ENCODE measurements around the gene CNIH2.
A peak's percentile ranks its signal among the peaks of the same experiment; 100 is the strongest.
"Not testable (repeated sequence)": the region's sequence is repeated elsewhere in the genome, so short reads cannot be mapped to it uniquely, and the experiment has no call there.

The CNIH2 gene

GRCh38 chr11:66293777-66294625, 16.0 kb downstream of the CNIH2 start:
- H3K4me3 Mint-ChIP-seq: no peak overlapping the region
- H3K4me1 Mint-ChIP-seq (ENCODE audit: low read depth): peaks cover 13% of the 10 kb centered on the region
- peaks cover 37% of the 10 kb centered on the region for H3K27me3 Mint-ChIP-seq (ENCODE audit: low read depth)
- H3K9me3 Mint-ChIP-seq: no peaks in the 10 kb centered on the region
- DNase-seq (ENCODE audit: low spot score): no peak
- peaks cover 2% of the 10 kb centered on the region for H3K36me3 Mint-ChIP-seq (ENCODE audit: low read depth)
- H3K27ac Mint-ChIP-seq: no peak overlapping the region

DNA sequence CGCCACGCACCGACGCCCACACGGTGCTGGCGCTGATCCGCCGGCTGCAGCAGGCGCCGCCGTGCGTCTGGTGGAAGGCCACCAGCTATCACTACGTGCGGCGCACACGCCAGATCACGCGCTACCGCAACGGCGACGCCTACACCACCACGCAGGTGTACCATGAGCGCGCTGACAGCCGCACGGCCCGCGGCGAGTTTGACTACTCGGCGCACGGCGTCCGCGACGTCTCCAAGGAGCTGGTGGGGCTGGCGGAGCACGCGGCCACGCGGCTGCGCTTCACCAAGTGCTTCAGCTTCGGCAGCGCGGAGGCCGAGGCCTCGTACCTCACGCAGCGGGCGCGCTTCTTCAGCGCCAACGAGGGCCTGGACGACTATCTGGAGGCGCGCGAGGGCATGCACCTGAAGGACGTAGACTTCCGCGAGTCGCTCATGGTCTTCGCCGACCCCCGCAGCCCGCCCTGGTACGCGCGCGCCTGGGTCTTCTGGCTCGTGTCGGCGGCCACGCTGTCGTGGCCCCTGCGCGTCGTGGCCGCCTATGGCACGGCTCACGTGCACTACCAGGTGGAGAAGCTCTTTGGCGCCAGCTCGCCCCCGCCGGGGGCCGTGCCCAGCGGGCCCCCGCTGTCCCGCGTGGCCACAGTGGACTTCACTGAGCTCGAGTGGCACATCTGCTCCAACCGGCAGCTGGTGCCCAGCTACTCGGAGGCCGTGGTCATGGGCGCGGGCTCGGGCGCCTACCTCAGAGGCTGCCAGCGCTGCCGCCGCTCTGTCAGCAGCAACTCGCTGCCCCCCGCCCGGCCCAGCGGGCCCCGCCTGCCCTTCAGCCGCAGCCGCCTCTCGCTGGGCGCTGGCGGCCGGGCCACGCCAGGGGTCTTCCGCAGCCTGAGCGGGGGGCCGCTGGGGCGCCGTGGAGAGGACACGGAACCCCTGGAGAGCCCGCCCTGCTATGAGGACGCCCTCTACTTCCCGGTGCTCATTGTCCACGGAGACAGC, 16.9 kb downstream of the CNIH2 start:
- H3K36me3 Mint-ChIP-seq (ENCODE audit: low read depth): peaks cover 1% of the 10 kb centered on the region
- H3K9me3 Mint-ChIP-seq: no peaks in the 10 kb centered on the region
- no peak overlapping the region for H3K4me3 Mint-ChIP-seq
- peaks cover 5% of the 10 kb centered on the region for H3K4me1 Mint-ChIP-seq (ENCODE audit: low read depth)
- H3K27me3 Mint-ChIP-seq (ENCODE audit: low read depth): peaks cover 34% of the 10 kb centered on the region
- no peak overlapping the region for H3K27ac Mint-ChIP-seq
- no peak for DNase-seq (ENCODE audit: low spot score)

DNA sequence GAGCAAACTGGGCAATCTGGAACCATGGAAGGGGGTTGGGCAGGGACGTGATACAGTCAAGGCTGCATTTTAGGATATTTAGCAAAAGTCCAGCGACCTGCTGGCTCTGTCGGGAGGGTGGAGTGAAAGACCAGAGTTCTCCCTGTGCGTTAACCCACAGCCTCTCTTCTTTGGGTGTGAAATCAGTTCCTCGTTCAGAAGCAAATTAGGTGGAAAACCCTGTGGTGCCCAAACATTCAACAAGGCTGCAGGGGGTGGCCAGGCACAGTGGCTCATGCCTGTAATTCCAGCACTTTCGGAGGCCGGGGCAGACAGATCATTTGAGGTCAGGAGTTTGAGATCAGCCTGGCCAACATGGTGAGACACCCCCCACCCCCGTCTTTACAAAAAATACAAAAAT, 19.6 kb downstream of the CNIH2 start:
- no peak for DNase-seq (ENCODE audit: low spot score)
- H3K4me3 Mint-ChIP-seq: no peak overlapping the region
- no peak overlapping the region for H3K27ac Mint-ChIP-seq
- H3K4me1 Mint-ChIP-seq (ENCODE audit: low read depth): peaks cover 2% of the 10 kb centered on the region
- peaks cover 17% of the 10 kb centered on the region for H3K27me3 Mint-ChIP-seq (ENCODE audit: low read depth)
- peaks cover under 1% of the 10 kb centered on the region for H3K36me3 Mint-ChIP-seq (ENCODE audit: low read depth)
- H3K9me3 Mint-ChIP-seq: no peaks in the 10 kb centered on the region

- H3K4me1 Mint-ChIP-seq (ENCODE audit: low read depth): no peaks in the 10 kb centered on the region
- H3K36me3 Mint-ChIP-seq (ENCODE audit: low read depth): no peaks in the 10 kb centered on the region
- H3K9me3 Mint-ChIP-seq: no peaks in the 10 kb centered on the region
- H3K27ac Mint-ChIP-seq: no peak overlapping the region
- DNase-seq (ENCODE audit: low spot score): no peak
- no peak overlapping the region for H3K4me3 Mint-ChIP-seq
- peaks cover 4% of the 10 kb centered on the region for H3K27me3 Mint-ChIP-seq (ENCODE audit: low read depth)
Observed at GRCh38 chr11:66299186-66299585, 21.2 kb downstream of the CNIH2 start.

GRCh38 chr11:66302656-66303055, 24.7 kb downstream of the CNIH2 start:
- Mint-ChIP-seq H3K4me3 (no peak overlapping the region), H3K36me3 (ENCODE audit: low read depth) (no peaks in the 10 kb centered on the region), H3K27ac (no peak overlapping the region), H3K27me3 (ENCODE audit: low read depth) (no peaks in the 10 kb centered on the region), H3K4me1 (ENCODE audit: low read depth) (no peaks in the 10 kb centered on the region), H3K9me3 (no peaks in the 10 kb centered on the region)
- no peak for DNase-seq (ENCODE audit: low spot score)

DNA sequence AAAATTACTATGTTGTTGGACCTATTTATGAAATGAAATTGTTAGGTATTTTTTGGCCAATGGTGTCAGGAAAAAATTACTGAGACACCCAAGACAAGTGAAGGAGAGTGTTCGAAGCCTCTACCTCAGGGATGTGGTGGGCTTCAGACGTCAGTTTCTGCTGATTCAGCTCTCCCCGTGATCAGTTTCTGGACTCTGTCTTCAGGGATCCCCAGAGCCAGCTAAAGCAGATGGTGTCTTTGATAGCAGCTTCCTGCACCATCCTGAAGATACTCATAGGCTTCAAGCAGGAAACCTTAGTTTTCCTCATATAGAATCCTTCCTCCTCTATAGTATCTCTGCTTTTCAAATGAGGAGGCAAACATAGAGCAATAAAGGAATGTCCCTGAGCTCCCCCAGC, 31.5 kb downstream of the CNIH2 start:
- Mint-ChIP-seq H3K9me3 (no peaks in the 10 kb centered on the region), H3K27me3 (ENCODE audit: low read depth) (peaks cover 3% of the 10 kb centered on the region), H3K36me3 (ENCODE audit: low read depth) (no peaks in the 10 kb centered on the region), H3K27ac (no peak overlapping the region), H3K4me1 (ENCODE audit: low read depth) (peaks cover 6% of the 10 kb centered on the region), H3K4me3 (no peak overlapping the region)
- no peak for DNase-seq (ENCODE audit: low spot score)

GRCh38 chr11:66310324-66310723, 32.3 kb downstream of the CNIH2 start:
- Mint-ChIP-seq H3K27me3 (ENCODE audit: low read depth) (peaks cover 3% of the 10 kb centered on the region), H3K4me3 (no peak overlapping the region), H3K4me1 (ENCODE audit: low read depth) (peaks cover 6% of the 10 kb centered on the region), H3K27ac (no peak overlapping the region), H3K9me3 (no peaks in the 10 kb centered on the region), H3K36me3 (ENCODE audit: low read depth) (no peaks in the 10 kb centered on the region)
- DNase-seq (ENCODE audit: low spot score): no peak

- not testable (repeated sequence) for H3K4me1 Mint-ChIP-seq (ENCODE audit: low read depth); H3K36me3 Mint-ChIP-seq (ENCODE audit: low read depth); H3K27me3 Mint-ChIP-seq (ENCODE audit: low read depth); DNase-seq (ENCODE audit: low spot score); H3K9me3 Mint-ChIP-seq; H3K27ac Mint-ChIP-seq; H3K4me3 Mint-ChIP-seq
Observed at GRCh38 chr11:66310803-66311440, 32.9 kb downstream of the CNIH2 start.

- Mint-ChIP-seq H3K27ac (peak overlapping the region; percentile 98), H3K36me3 (ENCODE audit: low read depth) (no peaks in the 10 kb centered on the region), H3K9me3 (no peaks in the 10 kb centered on the region), H3K27me3 (ENCODE audit: low read depth) (peaks cover 4% of the 10 kb centered on the region), H3K4me3 (peak overlapping the region; percentile 86), H3K4me1 (ENCODE audit: low read depth) (peaks cover 6% of the 10 kb centered on the region)
- DNase-seq (ENCODE audit: low spot score): no peak
Observed at GRCh38 chr11:66311470-66311964, 33.5 kb downstream of the CNIH2 start.

GRCh38 chr11:66311965-66312548, 34.1 kb downstream of the CNIH2 start:
- Mint-ChIP-seq H3K36me3 (ENCODE audit: low read depth) (no peaks in the 10 kb centered on the region), H3K9me3 (no peaks in the 10 kb centered on the region), H3K4me3 (peak overlapping the region; percentile 86), H3K4me1 (ENCODE audit: low read depth) (peaks cover 6% of the 10 kb centered on the region), H3K27me3 (ENCODE audit: low read depth) (peaks cover 4% of the 10 kb centered on the region), H3K27ac (peak overlapping the region; percentile 98)
- DNase-seq (ENCODE audit: low spot score): peak; percentile 93

DNA sequence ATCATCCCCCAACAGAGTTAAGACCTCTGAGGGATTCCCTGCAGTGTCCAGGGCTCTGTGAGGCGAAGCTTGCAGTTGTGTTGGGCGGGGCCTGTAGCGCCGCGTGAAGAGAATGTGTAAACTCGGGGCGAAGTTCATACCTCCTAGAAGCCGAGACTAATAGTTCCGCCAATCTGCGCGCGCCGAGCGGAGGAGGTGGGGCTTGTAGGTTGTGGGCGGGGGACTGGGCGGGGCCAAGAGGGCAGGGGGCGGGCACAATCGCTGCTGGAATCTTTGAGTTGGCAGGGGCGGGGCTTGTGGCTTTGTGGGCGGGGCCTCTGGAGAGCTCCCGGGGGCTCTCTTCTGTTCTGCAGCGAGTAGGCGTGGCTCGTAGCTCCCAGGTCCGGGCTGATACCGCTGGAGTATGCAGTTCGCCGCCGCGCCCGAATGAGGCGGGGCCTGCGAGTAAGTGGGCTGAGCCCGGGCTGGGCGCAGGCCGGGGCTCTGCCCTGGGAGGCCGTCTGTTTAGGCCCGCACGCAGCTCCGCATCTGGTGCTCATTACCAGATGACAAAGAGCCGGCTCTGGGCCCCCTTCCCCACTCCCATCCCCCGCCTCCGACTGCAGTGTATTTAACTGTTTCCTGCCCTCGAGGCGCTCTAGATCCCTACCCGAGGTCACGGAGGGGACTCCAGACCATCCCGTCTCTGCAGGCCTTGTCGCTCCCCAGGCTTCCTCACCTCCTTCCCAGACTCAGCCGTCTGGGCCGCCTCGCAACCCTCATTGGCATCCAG, 34.8 kb downstream of the CNIH2 start:
- DNase-seq (ENCODE audit: low spot score): peak; percentile 92
- Mint-ChIP-seq H3K9me3 (no peaks in the 10 kb centered on the region), H3K36me3 (ENCODE audit: low read depth) (no peaks in the 10 kb centered on the region), H3K4me1 (ENCODE audit: low read depth) (peaks cover 10% of the 10 kb centered on the region), H3K27me3 (ENCODE audit: low read depth) (peaks cover 4% of the 10 kb centered on the region), H3K27ac (peak overlapping the region; percentile 98), H3K4me3 (peak overlapping the region; percentile 86)

DNA sequence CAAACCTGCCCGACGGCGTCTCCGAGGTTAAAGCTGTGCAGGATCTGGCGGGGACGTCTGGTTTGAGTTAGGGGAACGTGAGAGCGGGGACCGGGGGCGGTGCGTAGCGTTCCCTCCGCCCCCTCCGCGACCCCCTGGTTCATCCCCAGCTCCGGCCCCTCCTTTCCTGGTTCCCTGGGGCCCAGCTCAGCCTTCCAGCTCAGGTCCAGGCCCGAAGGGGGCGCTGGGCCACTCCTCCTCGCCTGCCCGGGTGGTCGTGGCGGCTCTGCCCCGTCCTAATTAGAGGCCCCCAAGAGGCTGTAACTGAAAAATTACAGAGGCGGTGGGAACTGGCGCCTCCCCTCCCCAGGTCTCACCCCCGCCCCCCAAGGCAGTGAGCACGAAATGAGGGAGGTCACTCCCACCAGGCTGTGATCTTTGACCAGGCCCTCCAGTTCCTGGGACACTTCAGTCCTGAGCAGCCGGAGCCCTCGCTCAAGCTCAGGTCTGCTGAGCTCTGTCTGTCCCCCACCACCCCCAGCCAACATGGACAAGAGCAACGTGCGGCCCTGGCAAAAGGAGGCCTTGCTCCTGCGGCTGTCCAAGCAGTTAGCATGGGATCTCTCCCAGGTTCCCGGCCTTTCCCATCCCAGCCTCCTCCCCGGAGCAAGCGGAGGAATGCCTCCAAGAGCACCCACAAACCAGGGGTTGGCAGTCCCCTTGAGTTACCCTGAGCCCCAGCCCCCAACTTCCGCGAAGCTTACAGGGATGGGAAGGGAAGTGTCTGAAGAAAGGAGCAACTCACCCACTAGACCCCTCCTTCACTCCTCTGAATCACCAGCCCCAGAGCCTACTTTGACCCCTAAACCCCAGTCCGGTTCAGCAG, 35.6 kb downstream of the CNIH2 start:
- Mint-ChIP-seq H3K9me3 (no peaks in the 10 kb centered on the region), H3K36me3 (ENCODE audit: low read depth) (no peaks in the 10 kb centered on the region), H3K27ac (peak overlapping the region; percentile 98), H3K4me1 (ENCODE audit: low read depth) (peaks cover 17% of the 10 kb centered on the region), H3K27me3 (ENCODE audit: low read depth) (peaks cover 4% of the 10 kb centered on the region), H3K4me3 (peak overlapping the region; percentile 86)
- DNase-seq (ENCODE audit: low spot score): no peak
